HFF-Myc (cell line): Measurements from ENCODE around the gene EXOC3L1.

Source experiments
- DNase-seq: peaks from one replicate; pipeline ENCODE4 v3.0.0-alpha.2; 2011; ENCODE audit warnings: low read depth; ENCODE audit errors: extremely low read depth
- H3K4me3 ChIP-seq: replicated peaks from 2 replicates; pipeline ENCODE4 v1.5.1; 2011; ENCODE audit warnings: low read depth, mild to moderate bottlenecking, control low read depth, low read length
- CTCF ChIP-seq: IDR thresholded peaks from 2 replicates; pipeline ENCODE4 v1.5.1; 2012; ENCODE audit warnings: mild to moderate bottlenecking, low read depth, low read length, control low read depth; ENCODE audit errors: missing control alignments

EXOC3L1 gene

GRCh38 chr16:67173808-67174705 is 15.9 kb downstream of the EXOC3L1 start:
- no peak for TF ChIP-seq CTCF
- peak overlapping the region; percentile 43 for H3K4me3 ChIP-seq
- DNase-seq = no peak

- no peak for DNase-seq
- no peak for TF ChIP-seq CTCF
These were observed 16.6 kb downstream of the EXOC3L1 start for GRCh38 chr16:67173323-67173722.

GRCh38 chr16:67170949-67171649 is 18.8 kb downstream of the EXOC3L1 start:
- TF ChIP-seq CTCF = no peak
- peak overlapping the region; percentile 42 for H3K4me3 ChIP-seq

More at GRCh38 chr16:67173323-67173722, 16.6 kb downstream of the EXOC3L1 start:
- H3K4me3 ChIP-seq = peak overlapping the region; percentile 43

GRCh38 chr16:67170168-67170948 is 19.6 kb downstream of the EXOC3L1 start, which contains the start of gene NOL3:
Gene NOL3 (plus strand): TSS chr16:67170538.
- no peak for DNase-seq
- H3K4me3 ChIP-seq = peak within 1 kb of the TSS; percentile 42
- no peak for TF ChIP-seq CTCF

More at GRCh38 chr16:67170949-67171649, 18.8 kb downstream of the EXOC3L1 start:
- DNase-seq = no peak

- peak overlapping the region; percentile 42 for H3K4me3 ChIP-seq
- no peak for DNase-seq
These were observed 20.2 kb downstream of the EXOC3L1 start for GRCh38 chr16:67169642-67170167.

More at GRCh38 chr16:67169642-67170167, 20.2 kb downstream of the EXOC3L1 start:
- peak; percentile 80 for TF ChIP-seq CTCF
